SK-N-MC (cell line): Measurements from ENCODE around the gene GTF2F2.

ENCODE experiments used
- EZH2 ChIP-seq: fragments of 200-600 bp; sonication (generic); IDR thresholded peaks from one replicate; pipeline ENCODE4 v1.6.1; 2017; ENCODE audit warnings: antibody characterized with exemption
- FOXP2 ChIP-seq: optimal IDR thresholded peaks from 2 replicates; pipeline ENCODE3; 2011; ENCODE audit warnings: mild to moderate bottlenecking, moderate library complexity; ENCODE audit not compliant: insufficient read depth; ENCODE audit errors: extremely low read length, control extremely low read depth
- POLR2AphosphoS5 ChIP-seq: IDR thresholded peaks from 2 replicates; pipeline ENCODE4 v1.6.1; 2012; ENCODE audit warnings: mild to moderate bottlenecking, low read depth, low read length, borderline replicate concordance

- TF ChIP-seq POLR2AphosphoS5 = no peak
- TF ChIP-seq EZH2 = no peak
- no peak for TF ChIP-seq FOXP2
Measured at GRCh38 chr13:45074721-45075120, 45.6 kb upstream of the GTF2F2 start.
